ENCODE data around the gene DNAJC7.
"Not testable (repeated sequence)": the region's sequence is repeated elsewhere in the genome, so short reads cannot be mapped to it uniquely, and the experiment has no call there.

The DNAJC7 gene

DNA sequence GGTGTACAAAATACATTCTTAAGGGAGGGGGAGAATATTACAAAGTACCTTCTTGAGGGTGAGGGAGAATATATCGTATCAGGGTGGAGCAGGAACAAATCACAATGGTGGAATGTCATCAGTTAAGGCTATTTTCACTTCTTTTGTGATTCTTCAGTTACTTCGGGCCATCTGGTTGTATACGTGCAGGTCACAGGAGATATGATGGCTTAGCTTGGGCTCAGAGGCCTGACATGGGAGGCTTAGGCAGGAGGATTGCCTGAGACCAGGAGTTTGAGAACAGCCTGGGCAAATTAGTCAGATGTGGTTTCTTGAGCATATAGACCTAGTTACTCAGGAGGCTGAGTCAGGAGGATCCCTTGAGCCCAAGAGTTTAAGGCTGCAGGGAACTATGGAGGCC, 73.7 kb downstream of the DNAJC7 start:
- DNase-seq: no peak

- DNase-seq: no peak
These were observed 74.4 kb downstream of the DNAJC7 start for GRCh38 chr17:41942626-41943373.

GRCh38 chr17:41941168-41941567, 76.1 kb downstream of the DNAJC7 start:
- DNase-seq: no peak

DNA sequence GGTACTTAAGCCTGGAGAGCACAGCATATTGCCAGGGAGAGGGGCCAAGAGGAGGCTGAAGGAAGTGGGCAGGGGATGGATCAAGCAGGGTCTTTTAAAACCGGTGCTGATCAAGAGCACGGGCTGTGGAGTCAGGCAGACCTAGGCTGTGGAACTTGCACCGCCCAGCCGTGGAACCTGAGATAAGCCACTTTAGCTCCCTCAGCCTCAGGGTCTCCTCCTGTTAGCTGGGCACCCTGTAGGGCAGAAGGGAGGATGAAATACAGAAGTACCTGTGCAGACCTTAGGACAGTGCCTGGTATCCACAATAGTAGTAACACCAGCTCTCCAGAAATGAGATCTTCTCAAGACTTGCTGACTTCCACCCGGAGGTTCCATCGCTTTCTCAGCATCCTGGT, 77.5 kb downstream of the DNAJC7 start:
- no peak for DNase-seq

DNA sequence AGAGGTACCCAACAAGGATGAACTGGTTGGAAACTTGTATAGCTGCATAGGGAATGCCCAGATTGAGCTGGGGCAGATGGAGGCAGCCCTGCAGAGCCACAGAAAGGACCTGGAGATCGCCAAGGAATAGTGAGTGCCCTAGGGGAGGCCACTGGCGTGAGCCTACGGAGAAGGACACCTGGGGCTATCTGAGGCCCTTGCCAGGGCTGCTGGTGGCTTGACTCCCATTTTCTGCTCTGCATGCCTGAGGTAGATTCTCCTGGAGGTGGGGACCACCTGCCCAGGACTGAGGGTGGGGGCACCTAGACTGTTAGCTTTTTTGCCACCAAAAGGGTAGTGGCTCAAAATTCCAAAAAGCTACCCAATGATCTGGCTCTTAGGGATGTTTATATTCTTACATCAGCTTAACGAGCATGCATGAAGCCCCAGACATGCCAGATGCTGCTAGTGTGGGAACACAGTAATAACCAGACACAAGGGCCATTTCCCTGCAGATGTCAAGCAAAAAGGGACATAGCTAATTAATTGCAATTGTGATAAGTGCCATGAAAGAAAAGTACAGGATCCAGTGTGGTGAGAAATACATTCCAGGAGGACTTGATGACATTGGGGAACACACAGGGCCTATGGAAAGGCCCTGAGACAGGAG, 78.1 kb downstream of the DNAJC7 start:
- DNase-seq: no peak

DNA sequence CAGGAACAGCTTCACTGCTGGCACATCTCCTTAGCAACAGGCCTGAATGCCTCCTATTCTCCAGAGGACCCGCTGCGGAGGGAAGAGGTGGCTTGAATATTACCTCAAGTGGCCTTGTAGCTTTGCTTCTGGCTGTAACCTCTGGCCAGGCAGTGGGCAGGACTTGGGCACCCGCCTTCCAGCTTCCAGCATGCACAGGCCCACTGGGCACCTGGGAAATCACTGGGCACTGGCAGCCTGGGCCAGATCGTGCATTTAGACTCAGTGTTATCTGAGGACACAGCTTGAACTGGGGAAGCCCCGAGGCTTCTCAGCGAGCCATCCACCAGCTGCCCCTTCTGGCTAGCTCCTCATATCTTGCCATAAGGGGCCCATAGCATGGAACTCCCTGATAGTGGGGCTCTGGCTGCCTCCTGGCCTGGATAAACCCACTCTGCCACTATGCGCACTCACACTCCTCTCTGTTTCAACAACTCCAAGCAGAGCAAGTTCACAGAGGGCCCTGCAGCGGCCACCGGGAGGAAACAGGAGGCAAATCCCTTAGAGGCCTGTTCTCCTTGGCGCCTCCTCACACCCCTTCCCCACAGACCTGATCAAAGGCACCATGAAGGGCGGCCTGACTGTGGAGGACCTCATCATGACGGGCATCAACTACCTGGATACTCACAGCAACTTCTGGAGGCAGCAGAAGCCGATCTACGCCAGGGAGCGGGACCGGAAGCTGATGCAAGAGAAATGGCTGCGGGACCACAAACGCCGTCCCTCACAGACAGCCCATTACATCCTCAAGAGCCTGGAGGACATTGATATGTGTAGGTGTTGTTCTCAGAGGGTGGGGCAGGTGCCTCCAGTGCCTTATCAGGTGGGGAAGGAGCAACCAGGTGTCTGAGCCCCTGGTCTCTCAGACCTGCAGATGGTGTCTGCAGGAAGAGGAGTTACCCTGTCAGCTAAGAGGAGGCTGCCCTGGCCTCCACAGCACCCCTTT, 79.0 kb downstream of the DNAJC7 start:
- DNase-seq: no peak

GRCh38 chr17:41935641-41936040, 81.6 kb downstream of the DNAJC7 start:
- DNase-seq: no peak

- DNase-seq: no peak
These were observed 84.3 kb downstream of the DNAJC7 start for GRCh38 chr17:41932816-41933389.

GRCh38 chr17:41931715-41932114, 85.5 kb downstream of the DNAJC7 start:
- not testable (repeated sequence) for DNase-seq

- not testable (repeated sequence) for DNase-seq
These were observed 86.4 kb downstream of the DNAJC7 start for GRCh38 chr17:41930833-41931156.

DNA sequence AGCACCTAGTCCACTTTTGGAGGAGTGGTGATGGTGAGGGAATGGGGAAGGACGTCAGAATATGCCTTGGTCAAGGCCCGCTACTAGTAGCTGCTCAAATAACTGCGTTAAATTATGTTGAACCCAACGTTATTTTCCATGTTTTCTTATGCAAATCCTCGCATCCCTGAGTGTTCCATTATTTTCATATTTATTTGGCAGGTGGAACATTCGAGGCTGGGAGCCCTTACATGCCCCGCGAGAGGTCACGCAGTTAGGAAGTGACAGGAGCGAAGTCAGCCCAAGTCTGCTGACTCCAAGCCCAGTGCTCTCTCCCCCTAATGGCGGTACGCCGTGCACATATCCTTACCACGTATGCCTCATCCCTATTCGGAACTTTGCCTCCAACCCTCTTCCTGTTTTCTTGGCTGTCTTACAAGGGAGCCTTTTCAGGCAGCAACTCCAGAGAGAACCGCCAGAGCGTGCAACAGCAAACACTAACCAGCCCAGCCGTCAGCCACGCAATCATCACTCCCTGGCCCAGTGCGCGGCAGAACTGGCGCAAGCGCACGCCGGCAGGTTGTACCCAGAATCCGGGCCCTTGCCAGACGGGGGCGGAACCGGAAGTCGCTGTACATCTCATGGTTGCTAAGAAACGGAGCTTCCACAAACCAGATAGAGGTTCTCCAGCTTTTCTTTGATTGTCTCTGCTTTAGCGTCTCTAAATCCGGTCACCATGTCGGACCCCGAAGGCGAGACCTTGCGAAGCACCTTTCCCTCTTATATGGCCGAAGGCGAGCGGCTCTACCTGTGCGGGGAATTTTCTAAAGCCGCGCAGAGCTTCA, 87.0 kb downstream of the DNAJC7 start, which contains the start of gene ODAD4:
Gene ODAD4, plus strand, starts transcription at position 609 of the 824 bp plus-strand sequence. Its CDS starts 107 bp downstream, at position 716.
- DNase-seq: peak; percentile 96

DNA sequence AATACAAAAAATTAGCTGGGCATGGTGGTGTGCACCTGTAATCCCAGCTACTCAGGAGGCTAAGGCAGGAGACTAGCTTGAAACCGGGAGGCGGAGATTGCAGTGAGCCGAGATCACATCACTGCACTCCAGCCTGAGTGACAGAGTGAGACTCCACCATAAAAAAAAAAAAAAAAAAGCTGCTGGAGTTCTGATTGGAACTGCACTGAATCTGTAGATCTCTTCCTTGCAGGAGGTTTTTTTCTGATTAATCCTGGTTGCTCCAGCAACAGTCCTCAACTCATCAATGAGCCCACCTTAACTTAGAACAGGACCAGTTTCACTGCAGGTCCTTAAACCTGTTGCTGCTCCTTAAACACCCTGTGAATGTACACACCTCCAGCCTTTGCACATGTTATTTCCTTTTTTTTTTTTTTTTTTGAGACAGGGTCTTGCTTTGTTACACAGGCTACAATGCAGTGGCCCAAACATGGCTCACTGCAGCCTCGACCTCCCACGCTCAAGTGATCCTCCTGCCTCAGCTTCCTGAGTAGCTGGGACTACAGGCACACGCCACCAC, 88.5 kb downstream of the DNAJC7 start:
- no peak for DNase-seq
